WI38 (cell line): Measurements from ENCODE around the gene SFXN5.

Experiments
- H3K4me3 ChIP-seq: 2 replicates; pipeline ENCODE4 v1.5.1; 2011; ENCODE audit warnings: low read depth, mild to moderate bottlenecking, control low read depth, low read length
- CTCF ChIP-seq: IDR thresholded peaks from 2 replicates; pipeline ENCODE4 v1.5.1; 2012; ENCODE audit warnings: low read depth, mild to moderate bottlenecking, control low read depth, low read length

The SFXN5 gene

DNA sequence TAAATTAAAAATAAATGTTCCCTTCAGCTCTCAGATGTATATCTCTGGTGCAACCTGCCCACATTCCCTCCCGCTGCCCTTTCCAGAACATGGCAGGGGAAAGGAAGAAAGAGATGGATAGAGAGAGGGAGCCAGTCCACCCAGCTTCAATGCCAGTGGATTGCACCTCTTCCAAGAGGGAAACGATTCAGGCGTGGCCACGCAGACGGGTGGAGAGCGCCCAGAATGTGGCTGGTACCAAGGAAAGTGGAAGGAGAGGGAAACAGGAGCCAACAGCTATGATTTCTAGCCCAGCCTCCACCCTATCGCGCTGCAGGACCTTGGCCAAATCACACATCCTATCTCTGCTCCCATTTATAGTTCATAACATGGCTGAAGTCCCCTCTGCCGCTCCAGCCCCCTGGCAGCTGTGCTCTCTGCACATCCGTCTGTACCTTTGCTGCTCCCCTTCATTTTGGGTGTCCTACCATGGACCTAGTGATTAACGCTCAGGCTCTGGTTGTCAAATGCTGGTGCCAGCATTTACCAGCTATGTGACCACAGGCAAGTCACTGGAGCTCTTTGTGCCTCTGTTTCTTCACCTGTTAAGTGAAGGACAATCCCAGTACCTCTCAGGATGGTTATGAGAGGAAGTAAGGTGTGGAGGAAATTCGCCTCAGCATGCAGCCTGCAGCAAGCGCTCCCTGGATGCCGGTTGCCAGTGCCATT, 66.5 kb downstream of the SFXN5 start:
- no peak overlapping the region for H3K4me3 ChIP-seq
- TF ChIP-seq CTCF = no peak

DNA sequence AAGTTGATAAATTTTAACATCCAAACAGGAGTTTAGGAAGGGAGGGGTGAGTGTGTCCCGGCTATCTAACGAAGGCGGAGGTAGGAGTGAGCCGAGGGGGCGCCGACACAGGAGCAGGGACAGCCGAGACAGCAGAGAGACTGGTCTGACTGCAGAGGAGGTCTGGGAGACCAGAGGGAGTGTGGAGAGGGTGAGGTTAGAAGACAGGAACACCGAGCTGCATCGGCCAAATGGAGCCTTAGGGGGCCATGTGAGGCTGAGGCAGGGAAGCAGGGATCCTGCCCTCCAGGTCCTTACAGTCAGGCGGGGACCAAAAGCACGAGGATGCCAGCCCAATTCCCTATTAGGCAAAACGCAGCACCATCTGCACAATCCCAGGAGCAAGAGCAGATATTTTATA, 67.0 kb downstream of the SFXN5 start:
- no peak overlapping the region for H3K4me3 ChIP-seq
- TF ChIP-seq CTCF = no peak

DNA sequence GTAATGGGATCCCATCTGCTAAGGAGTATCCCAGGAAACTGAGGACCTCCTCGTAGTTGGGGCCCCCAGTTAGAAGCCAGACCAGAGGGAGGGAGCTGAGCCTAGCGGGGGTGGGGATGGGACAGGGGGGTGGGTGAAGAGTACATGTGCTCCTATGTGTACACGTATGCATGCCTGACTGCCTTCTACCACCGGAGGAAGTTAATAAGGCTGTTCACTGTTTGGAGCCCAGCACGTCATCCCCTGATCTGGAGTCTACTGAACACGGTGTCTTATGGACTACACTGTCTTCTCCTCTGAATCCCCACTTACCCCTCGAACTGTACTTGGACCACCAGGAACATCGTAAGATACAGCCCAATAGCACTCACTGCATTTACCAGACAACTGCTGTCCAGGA, 68.5 kb downstream of the SFXN5 start:
- no peak overlapping the region for H3K4me3 ChIP-seq
- TF ChIP-seq CTCF = no peak

DNA sequence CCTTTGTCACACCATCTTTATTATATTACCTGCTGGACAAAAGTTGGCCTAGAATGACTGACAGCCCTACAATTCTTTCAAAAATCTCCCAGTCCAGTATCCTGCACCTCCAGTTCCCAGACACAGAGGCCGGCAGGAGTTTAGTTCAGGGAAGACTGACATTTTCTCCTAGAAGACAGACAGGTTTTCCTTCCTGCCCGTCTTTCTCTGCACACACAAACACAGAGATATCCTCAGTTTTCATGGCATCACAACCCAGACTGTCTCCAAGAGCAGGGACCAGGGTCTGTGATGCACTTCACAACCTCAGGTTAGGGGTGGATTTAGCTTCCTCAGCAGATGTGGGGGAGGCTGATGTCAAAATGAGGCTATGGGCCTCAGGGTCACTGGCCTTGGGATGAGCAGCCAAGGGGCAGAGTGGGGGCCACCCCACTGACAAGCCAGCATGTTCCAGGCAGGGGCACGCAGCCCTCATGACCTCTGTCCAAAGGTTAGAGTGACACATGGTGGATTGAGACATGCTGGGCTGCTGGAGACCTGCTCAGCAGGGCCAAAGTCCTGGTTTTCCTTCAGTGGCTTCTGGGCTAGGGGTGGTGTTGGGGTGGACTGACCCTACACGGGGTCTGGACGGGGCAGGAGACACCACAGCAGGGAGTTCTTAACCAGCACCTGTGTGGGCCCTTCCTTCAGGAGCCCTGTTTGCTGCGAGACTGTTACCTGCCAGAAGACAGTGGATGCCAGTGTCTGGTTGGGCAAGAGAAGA, 70.5 kb downstream of the SFXN5 start:
- TF ChIP-seq CTCF = no peak
- no peak overlapping the region for H3K4me3 ChIP-seq

- no peak for TF ChIP-seq CTCF
- H3K4me3 ChIP-seq = no peak overlapping the region
Measured at GRCh38 chr2:72999729-73000725, 71.5 kb downstream of the SFXN5 start.

- no peak for TF ChIP-seq CTCF
- no peak overlapping the region for H3K4me3 ChIP-seq
Measured at GRCh38 chr2:72998724-72999123, 72.8 kb downstream of the SFXN5 start.

DNA sequence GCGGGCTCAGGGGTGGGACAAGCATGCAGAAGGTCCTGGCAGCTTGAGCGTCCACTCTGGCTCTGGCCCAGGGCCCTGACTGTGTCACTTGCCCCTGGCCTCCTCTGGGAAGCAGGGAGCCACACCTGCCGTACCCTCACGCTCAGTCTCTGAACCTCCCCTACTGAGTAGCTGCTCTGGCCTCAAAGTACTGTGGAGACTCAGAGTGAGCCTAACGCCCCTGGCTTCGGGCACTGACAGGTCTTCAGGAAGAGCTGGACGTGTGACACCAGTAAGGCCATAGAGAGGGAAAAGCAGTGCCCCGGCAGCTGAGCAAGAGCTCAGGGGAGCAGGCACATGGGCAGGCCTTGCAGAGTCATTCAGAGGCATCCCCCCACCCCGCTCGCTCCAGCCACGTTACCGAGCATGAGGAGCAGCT, 73.3 kb downstream of the SFXN5 start:
- no peak for TF ChIP-seq CTCF
- no peak overlapping the region for H3K4me3 ChIP-seq
